ENCODE measurements around the gene FUT9.

DNA sequence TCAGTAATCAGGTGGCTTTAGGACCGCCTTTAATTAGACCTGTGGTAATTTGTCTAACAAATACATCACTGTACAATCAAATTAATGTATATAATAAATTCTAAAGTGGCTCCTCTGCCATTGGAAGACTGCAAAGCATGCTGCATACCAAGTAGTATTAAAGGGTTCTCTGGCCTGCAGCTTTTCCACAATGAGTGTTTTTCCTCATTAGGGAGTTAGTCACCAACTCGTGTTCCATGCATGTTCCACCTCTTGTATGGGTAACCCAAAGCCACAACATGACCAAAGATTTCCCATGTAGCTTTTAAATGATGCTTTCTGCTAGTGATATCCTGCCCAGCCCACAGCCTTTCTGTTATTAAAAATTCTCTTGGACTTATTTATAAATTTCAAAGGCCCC, 218.7 kb downstream of the FUT9 start:
- TF ChIP-seq, protein P1, sequence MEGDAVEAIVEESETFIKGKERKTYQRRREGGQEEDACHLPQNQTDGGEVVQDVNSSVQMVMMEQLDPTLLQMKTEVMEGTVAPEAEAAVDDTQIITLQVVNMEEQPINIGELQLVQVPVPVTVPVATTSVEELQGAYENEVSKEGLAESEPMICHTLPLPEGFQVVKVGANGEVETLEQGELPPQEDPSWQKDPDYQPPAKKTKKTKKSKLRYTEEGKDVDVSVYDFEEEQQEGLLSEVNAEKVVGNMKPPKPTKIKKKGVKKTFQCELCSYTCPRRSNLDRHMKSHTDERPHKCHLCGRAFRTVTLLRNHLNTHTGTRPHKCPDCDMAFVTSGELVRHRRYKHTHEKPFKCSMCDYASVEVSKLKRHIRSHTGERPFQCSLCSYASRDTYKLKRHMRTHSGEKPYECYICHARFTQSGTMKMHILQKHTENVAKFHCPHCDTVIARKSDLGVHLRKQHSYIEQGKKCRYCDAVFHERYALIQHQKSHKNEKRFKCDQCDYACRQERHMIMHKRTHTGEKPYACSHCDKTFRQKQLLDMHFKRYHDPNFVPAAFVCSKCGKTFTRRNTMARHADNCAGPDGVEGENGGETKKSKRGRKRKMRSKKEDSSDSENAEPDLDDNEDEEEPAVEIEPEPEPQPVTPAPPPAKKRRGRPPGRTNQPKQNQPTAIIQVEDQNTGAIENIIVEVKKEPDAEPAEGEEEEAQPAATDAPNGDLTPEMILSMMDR (IDR thresholded peaks at IDR 0.05): no peak
- TF ChIP-seq POLR2AphosphoS5 (IDR thresholded peaks at IDR 0.05; ENCODE audit: low read depth, low read length): no peak
- TF ChIP-seq, protein P2, sequence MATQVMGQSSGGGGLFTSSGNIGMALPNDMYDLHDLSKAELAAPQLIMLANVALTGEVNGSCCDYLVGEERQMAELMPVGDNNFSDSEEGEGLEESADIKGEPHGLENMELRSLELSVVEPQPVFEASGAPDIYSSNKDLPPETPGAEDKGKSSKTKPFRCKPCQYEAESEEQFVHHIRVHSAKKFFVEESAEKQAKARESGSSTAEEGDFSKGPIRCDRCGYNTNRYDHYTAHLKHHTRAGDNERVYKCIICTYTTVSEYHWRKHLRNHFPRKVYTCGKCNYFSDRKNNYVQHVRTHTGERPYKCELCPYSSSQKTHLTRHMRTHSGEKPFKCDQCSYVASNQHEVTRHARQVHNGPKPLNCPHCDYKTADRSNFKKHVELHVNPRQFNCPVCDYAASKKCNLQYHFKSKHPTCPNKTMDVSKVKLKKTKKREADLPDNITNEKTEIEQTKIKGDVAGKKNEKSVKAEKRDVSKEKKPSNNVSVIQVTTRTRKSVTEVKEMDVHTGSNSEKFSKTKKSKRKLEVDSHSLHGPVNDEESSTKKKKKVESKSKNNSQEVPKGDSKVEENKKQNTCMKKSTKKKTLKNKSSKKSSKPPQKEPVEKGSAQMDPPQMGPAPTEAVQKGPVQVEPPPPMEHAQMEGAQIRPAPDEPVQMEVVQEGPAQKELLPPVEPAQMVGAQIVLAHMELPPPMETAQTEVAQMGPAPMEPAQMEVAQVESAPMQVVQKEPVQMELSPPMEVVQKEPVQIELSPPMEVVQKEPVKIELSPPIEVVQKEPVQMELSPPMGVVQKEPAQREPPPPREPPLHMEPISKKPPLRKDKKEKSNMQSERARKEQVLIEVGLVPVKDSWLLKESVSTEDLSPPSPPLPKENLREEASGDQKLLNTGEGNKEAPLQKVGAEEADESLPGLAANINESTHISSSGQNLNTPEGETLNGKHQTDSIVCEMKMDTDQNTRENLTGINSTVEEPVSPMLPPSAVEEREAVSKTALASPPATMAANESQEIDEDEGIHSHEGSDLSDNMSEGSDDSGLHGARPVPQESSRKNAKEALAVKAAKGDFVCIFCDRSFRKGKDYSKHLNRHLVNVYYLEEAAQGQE (IDR thresholded peaks at IDR 0.05; ENCODE audit: insufficient read depth in 1 of 2, low read depth in 2 of 2, low read length in 1 of 2): no peak
- no peak for TF ChIP-seq TCF7L2 (IDR thresholded peaks at IDR 0.05; ENCODE audit: low read depth, low read length)

All from Panc1 (cell line).